GM19455 (cell line): Measurements from ENCODE around the gene DCBLD1.
"Not testable (repeated sequence)": the region's sequence is repeated elsewhere in the genome, so short reads cannot be mapped to it uniquely, and the experiment has no call there.

Experiments
- ATAC-seq: cut with Tn5 transposase; IDR thresholded peaks from one replicate; pipeline ENCODE4 v1.9.1; 2021; ENCODE audit not compliant: unreplicated experiment

Gene DCBLD1

GRCh38 chr6:117482240-117483003, at the start of gene DCBLD1:
TSS of gene DCBLD1 (plus strand) at chr6:117482674. CDS start at chr6:117482782, 108 bp downstream.
- peak; percentile 78 for ATAC-seq

GRCh38 chr6:117440706-117441525, 41.6 kb upstream of the DCBLD1 start:
- ATAC-seq = no peak

- ATAC-seq = no peak
Observed at GRCh38 chr6:117441824-117442264, 40.6 kb upstream of the DCBLD1 start.

GRCh38 chr6:117442313-117442712, 40.2 kb upstream of the DCBLD1 start:
- not testable (repeated sequence) for ATAC-seq

GRCh38 chr6:117444600-117444999, 37.9 kb upstream of the DCBLD1 start:
- no peak for ATAC-seq

- ATAC-seq = no peak
Observed at GRCh38 chr6:117446861-117447260, 35.6 kb upstream of the DCBLD1 start.

GRCh38 chr6:117448011-117448410, 34.5 kb upstream of the DCBLD1 start:
- ATAC-seq = no peak

GRCh38 chr6:117448732-117449485, 33.6 kb upstream of the DCBLD1 start:
- ATAC-seq = no peak

GRCh38 chr6:117449549-117450439, 32.7 kb upstream of the DCBLD1 start:
- ATAC-seq = peak; percentile 58

- ATAC-seq = no peak
Observed at GRCh38 chr6:117451671-117452070, 30.8 kb upstream of the DCBLD1 start.

GRCh38 chr6:117456250-117456649, 26.2 kb upstream of the DCBLD1 start:
- ATAC-seq = no peak

GRCh38 chr6:117456998-117457397, 25.5 kb upstream of the DCBLD1 start:
- ATAC-seq = no peak

GRCh38 chr6:117459204-117459944, 23.1 kb upstream of the DCBLD1 start:
- ATAC-seq = no peak

- no peak for ATAC-seq
Observed at GRCh38 chr6:117463762-117464665, 18.5 kb upstream of the DCBLD1 start.

GRCh38 chr6:117464700-117465099, 17.8 kb upstream of the DCBLD1 start:
- ATAC-seq = no peak

- ATAC-seq = no peak
Observed at GRCh38 chr6:117465691-117466090, 16.8 kb upstream of the DCBLD1 start.

GRCh38 chr6:117467876-117468275, 14.6 kb upstream of the DCBLD1 start:
- ATAC-seq = no peak

- not testable (repeated sequence) for ATAC-seq
Observed at GRCh38 chr6:117468527-117468926, 13.9 kb upstream of the DCBLD1 start.

GRCh38 chr6:117469356-117469755, 13.1 kb upstream of the DCBLD1 start:
- ATAC-seq = no peak
